Calu3 (cell line): Measurements from ENCODE around the gene KLF14. TPM values are rescaled to one million over a fixed set of nuclear protein-coding genes. Genes with fewer than 3 reads are reported as not detected.
"Not testable (repeated sequence)": the region's sequence is repeated elsewhere in the genome, so short reads cannot be mapped to it uniquely, and the experiment has no call there.

Experiments
- BruUV-seq: library from RNA; stranded (reverse); fragments of 400-500 nt; replicated peaks from 2 replicates; lab custom pipeline; 2021; lab: Mats Ljungman, UMichigan
- CTCF ChIA-PET: fragments of 300-600 bp; sonication (Branson Sonifier 250); formaldehyde crosslinking; loops from one replicate; lab custom pipeline; 2022; ENCODE audit warnings: antibody characterized with exemption; lab: Charles Lee
- DNase-seq: peaks from one replicate; pipeline ENCODE4 v3.0.0; 2022
- H3K27ac Mint-ChIP-seq: one replicate; pipeline ENCODE4 v1.8.0; 2022; ENCODE audit warnings: mixed read lengths; ENCODE audit not compliant: unreplicated experiment
- H3K27me3 Mint-ChIP-seq: one replicate; pipeline ENCODE4 v1.8.0; 2022; ENCODE audit warnings: mixed read lengths; ENCODE audit not compliant: unreplicated experiment
- H3K36me3 Mint-ChIP-seq: one replicate; pipeline ENCODE4 v1.8.0; 2022; ENCODE audit warnings: mild to moderate bottlenecking, moderate library complexity, mixed read lengths; ENCODE audit not compliant: insufficient read depth, unreplicated experiment
- H3K4me1 Mint-ChIP-seq: one replicate; pipeline ENCODE4 v1.8.0; 2022; ENCODE audit warnings: mild to moderate bottlenecking, low read depth, mixed read lengths; ENCODE audit not compliant: unreplicated experiment
- H3K4me3 Mint-ChIP-seq: one replicate; pipeline ENCODE4 v1.8.0; 2022; ENCODE audit warnings: mild to moderate bottlenecking, low read depth, moderate library complexity, mixed read lengths; ENCODE audit not compliant: unreplicated experiment
- H3K9me3 Mint-ChIP-seq: one replicate; pipeline ENCODE4 v1.8.0; 2022; ENCODE audit warnings: low read depth, mixed read lengths; ENCODE audit not compliant: unreplicated experiment
- CTCF ChIP-seq: fragments of 200-600 bp; IDR thresholded peaks from one replicate; pipeline ENCODE4 v1.8.0; 2022; ENCODE audit warnings: antibody characterized with exemption; ENCODE audit not compliant: unreplicated experiment
- intact Hi-C: fragments of 100-400 bp; cut with micrococcal nuclease; formaldehyde crosslinking; loops from one replicate; pipeline ENCODE4 v1.10.0; 2022; ENCODE audit not compliant: unreplicated experiment
- total RNA-seq: library from RNA; stranded (reverse); gene quantifications from 2 replicates; pipeline ENCODE4 v1.2.3, GENCODE V29; 2022

The KLF14 gene
- total RNA-seq, 1 experiment from 2014 or later = 0.17 TPM

GRCh38 chr7:130768854-130769253, 34.8 kb upstream of the KLF14 start:
- TF ChIP-seq CTCF = no peak
- Mint-ChIP-seq H3K9me3 (peaks cover 10% of the 10 kb centered on the region), H3K27me3 (peaks cover 26% of the 10 kb centered on the region), H3K27ac (no peak overlapping the region), H3K36me3 (no peaks in the 10 kb centered on the region), H3K4me1 (no peaks in the 10 kb centered on the region), H3K4me3 (no peak overlapping the region)
- BruUV-seq = no TSS peak
- intact Hi-C loops = no loop called here
- no peak for DNase-seq
- CTCF ChIA-PET = no interaction called here

- CTCF ChIA-PET, BruUV-seq, H3K4me1 Mint-ChIP-seq, H3K27ac Mint-ChIP-seq, DNase-seq, intact Hi-C loops, H3K36me3 Mint-ChIP-seq, H3K4me3 Mint-ChIP-seq, H3K9me3 Mint-ChIP-seq: not testable (repeated sequence)
- peaks cover 47% of the 10 kb centered on the region for H3K27me3 Mint-ChIP-seq
Measured at GRCh38 chr7:130764569-130764968, 30.6 kb upstream of the KLF14 start.

GRCh38 chr7:130758429-130759056, 24.5 kb upstream of the KLF14 start:
- Mint-ChIP-seq H3K4me1 (no peaks in the 10 kb centered on the region), H3K36me3 (no peaks in the 10 kb centered on the region), H3K4me3 (no peak overlapping the region), H3K9me3 (no peaks in the 10 kb centered on the region), H3K27ac (no peak overlapping the region), H3K27me3 (peaks cover 60% of the 10 kb centered on the region)
- no TSS peak for BruUV-seq
- CTCF ChIA-PET = interaction anchor here (0.5 to 1.6 kb wide), 11 partner anchors 9 to 695 kb away, joined by 3 to 8 read pairs (median 3); partner anchors contain the start of genes KLF14 and TMEM209
- no peak for DNase-seq
- peak; percentile 17 for TF ChIP-seq CTCF
- intact Hi-C loops = loop anchor here (10.0 kb wide), 1 partner anchor 684 kb away; the partner anchor contains the start of gene KLHDC10

- no peak overlapping the region for H3K27ac Mint-ChIP-seq
- H3K27me3 Mint-ChIP-seq = peaks cover 69% of the 10 kb centered on the region
- H3K36me3 Mint-ChIP-seq = no peaks in the 10 kb centered on the region
- no TSS peak for BruUV-seq
- no peaks in the 10 kb centered on the region for H3K9me3 Mint-ChIP-seq
- intact Hi-C loops = loop anchor here (10.0 kb wide), 1 partner anchor 682 kb away; the partner anchor contains the start of gene KLHDC10
- CTCF ChIA-PET = no interaction called here
- DNase-seq = no peak
- no peak overlapping the region for H3K4me3 Mint-ChIP-seq
- TF ChIP-seq CTCF = no peak
- H3K4me1 Mint-ChIP-seq = no peaks in the 10 kb centered on the region
Measured at GRCh38 chr7:130756316-130756715, 22.3 kb upstream of the KLF14 start.

GRCh38 chr7:130752424-130752823, 18.4 kb upstream of the KLF14 start:
- H3K9me3 Mint-ChIP-seq = no peaks in the 10 kb centered on the region
- DNase-seq = no peak
- BruUV-seq = no TSS peak
- H3K4me3 Mint-ChIP-seq = no peak overlapping the region
- no peaks in the 10 kb centered on the region for H3K4me1 Mint-ChIP-seq
- no peak overlapping the region for H3K27ac Mint-ChIP-seq
- CTCF ChIA-PET = no interaction called here
- H3K27me3 Mint-ChIP-seq = peaks cover 90% of the 10 kb centered on the region
- H3K36me3 Mint-ChIP-seq = no peaks in the 10 kb centered on the region
- intact Hi-C loops = loop anchor here (10.0 kb wide), 1 partner anchor 678 kb away; the partner anchor contains the start of gene KLHDC10
- no peak for TF ChIP-seq CTCF
